Measurements from ENCODE around the gene CEP57L1. TPM values are rescaled to one million over a fixed set of nuclear protein-coding genes. Genes with fewer than 3 reads are reported as not detected.
"Not testable (repeated sequence)": the region's sequence is repeated elsewhere in the genome, so short reads cannot be mapped to it uniquely, and the experiment has no call there.

Gene CEP57L1
- total and polyA plus RNA-seq, 10 of the 15 experiments (the other 5 are each of a cell fraction or from before 2014, with no cell fraction given) = 12.7 to 30.5 (median 21.9) TPM

- no peak for TF ChIP-seq BCLAF1 (IDR thresholded peaks at IDR 0.05)
- TF ChIP-seq MEF2B (IDR thresholded peaks at IDR 0.05; ENCODE audit: partially characterized antibody, poor library complexity, severe bottlenecking) = no peak
- no peak for TF ChIP-seq HCFC1 (IDR thresholded peaks at IDR 0.05; ENCODE audit: low read length)
- no peak for TF ChIP-seq USF1 (IDR thresholded peaks at IDR 0.05; ENCODE audit: borderline replicate concordance, extremely low read length, insufficient read depth, low read depth, low read length)
- no peak for TF ChIP-seq ATF3 (IDR thresholded peaks at IDR 0.05; ENCODE audit: borderline replicate concordance, extremely low read depth, low read depth, low read length)
- TF ChIP-seq RELB (IDR thresholded peaks at IDR 0.05; ENCODE audit: low read depth) = no peak
These were observed 47.9 kb downstream of the CEP57L1 start (continued) for GRCh38 chr6:109143191-109143590.

GRCh38 chr6:109148251-109148650, 52.9 kb downstream of the CEP57L1 start:
- RAD21 ChIA-PET (ENCODE audit: unreplicated experiment); ATAC-seq; POLR2A ChIA-PET: not testable (repeated sequence)

GRCh38 chr6:109148716-109149115, 53.4 kb downstream of the CEP57L1 start:
- FAIRE-seq = not testable (repeated sequence)
- 100% methylated on average over 1 of the region's 1 CpG for WGBS (ENCODE audit: insufficient coverage, insufficient replicate concordance, low lambda C conversion rate, missing lambda C conversion rate)

More at GRCh38 chr6:109148251-109148650, 52.9 kb downstream of the CEP57L1 start:
- H3K4me1 ChIP-seq (ENCODE audit: control insufficient read depth, insufficient read depth, low read length); in situ Hi-C loops (cut with MboI); BruUV-seq (replicated peaks); H3K27me3 ChIP-seq (replicated peaks in 1 of 2; ENCODE audit: control insufficient read depth in 2 of 2, insufficient read depth in 2 of 2, low read length in 1 of 2); H3K36me3 ChIP-seq (ENCODE audit: control insufficient read depth in 2 of 2, insufficient read depth in 2 of 2, low read length in 1 of 2); H4K20me1 ChIP-seq (ENCODE audit: control insufficient read depth, insufficient read depth); DNase-seq (ENCODE audit: low read depth, low spot score); H3K4me3 ChIP-seq; H3K27ac ChIP-seq (ENCODE audit: control insufficient read depth, insufficient read depth); FAIRE-seq; H3K4me2 ChIP-seq (ENCODE audit: control insufficient read depth, insufficient read depth); CTCF ChIA-PET; intact Hi-C loops (cut with micrococcal nuclease; ENCODE audit: unreplicated experiment); H3K79me2 ChIP-seq (ENCODE audit: control insufficient read depth, insufficient read depth, low read length); SMC1A ChIA-PET (ENCODE audit: uncharacterized antibody, unreplicated experiment); H2AFZ ChIP-seq (ENCODE audit: control insufficient read depth, low read depth, low read length); H3K9ac ChIP-seq (ENCODE audit: control insufficient read depth, insufficient read depth, low read length); H3K9me3 ChIP-seq (replicated peaks; ENCODE audit: control insufficient read depth, insufficient read depth, low read length): not testable (repeated sequence)
- WGBS (ENCODE audit: insufficient coverage, insufficient replicate concordance, low lambda C conversion rate, missing lambda C conversion rate) = 97% methylated on average over 5 of the region's 5 CpGs

More at GRCh38 chr6:109148716-109149115, 53.4 kb downstream of the CEP57L1 start:
- DNase-seq (ENCODE audit: low read depth, low spot score); H2AFZ ChIP-seq (ENCODE audit: control insufficient read depth, low read depth, low read length); ATAC-seq; in situ Hi-C loops (cut with MboI); H3K4me1 ChIP-seq (ENCODE audit: control insufficient read depth, insufficient read depth, low read length); intact Hi-C loops (cut with micrococcal nuclease; ENCODE audit: unreplicated experiment); H3K36me3 ChIP-seq (ENCODE audit: control insufficient read depth in 2 of 2, insufficient read depth in 2 of 2, low read length in 1 of 2); SMC1A ChIA-PET (ENCODE audit: uncharacterized antibody, unreplicated experiment); RAD21 ChIA-PET (ENCODE audit: unreplicated experiment); H3K9me3 ChIP-seq (replicated peaks; ENCODE audit: control insufficient read depth, insufficient read depth, low read length); H3K9ac ChIP-seq (ENCODE audit: control insufficient read depth, insufficient read depth, low read length); H3K27ac ChIP-seq (ENCODE audit: control insufficient read depth, insufficient read depth); H3K4me2 ChIP-seq (ENCODE audit: control insufficient read depth, insufficient read depth); CTCF ChIA-PET; H4K20me1 ChIP-seq (ENCODE audit: control insufficient read depth, insufficient read depth); POLR2A ChIA-PET; H3K4me3 ChIP-seq; H3K27me3 ChIP-seq (replicated peaks in 1 of 2; ENCODE audit: control insufficient read depth in 2 of 2, insufficient read depth in 2 of 2, low read length in 1 of 2); H3K79me2 ChIP-seq (ENCODE audit: control insufficient read depth, insufficient read depth, low read length); BruUV-seq (replicated peaks): not testable (repeated sequence)
